Measurements from ENCODE around the gene SLC6A15.

GRCh38 chr12:84910549-84911241 lies 1.9 kb downstream of the SLC6A15 start:
- TF ChIP-seq CTCF (IDR thresholded peaks at IDR 0.05 in 8 of 11, conservative IDR thresholded peaks at IDR 0.05 in 3 of 11): no peak
- no peak for TF ChIP-seq POLR2AphosphoS5 (IDR thresholded peaks at IDR 0.05)
